Activated effector memory CD4-positive, alpha-beta T cell treated with anti-CD3 and anti-CD28 coated beads, Interleukin-2, amount 50 U/mL, for 16 hours (primary cell): ENCODE measurements around the gene DAB2IP.

ENCODE experiments used
- DNase-seq: peaks from one replicate; pipeline ENCODE4 v3.0.0-alpha.2; 2020

The DAB2IP gene

DNA sequence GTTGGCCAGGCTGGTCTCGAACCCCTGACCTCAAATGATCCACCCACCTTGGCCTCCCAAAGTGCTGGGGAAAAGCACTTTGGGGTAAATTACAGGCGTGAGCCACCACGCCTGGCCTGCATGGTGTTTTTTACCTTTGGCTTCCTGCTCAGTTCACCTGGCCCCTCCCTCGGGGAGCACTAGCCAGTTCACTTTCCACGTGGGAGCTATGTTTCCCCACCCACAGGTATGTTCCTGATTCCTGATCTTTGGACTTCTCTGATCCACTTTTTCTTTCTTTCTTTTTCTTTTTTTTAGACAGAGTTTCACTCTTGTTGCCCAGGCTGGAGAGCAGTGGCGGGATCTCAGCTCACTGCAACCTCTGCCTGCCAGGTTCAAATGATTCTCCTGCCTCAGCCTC, 15.8 kb downstream of the DAB2IP start:
- no peak for DNase-seq

DNA sequence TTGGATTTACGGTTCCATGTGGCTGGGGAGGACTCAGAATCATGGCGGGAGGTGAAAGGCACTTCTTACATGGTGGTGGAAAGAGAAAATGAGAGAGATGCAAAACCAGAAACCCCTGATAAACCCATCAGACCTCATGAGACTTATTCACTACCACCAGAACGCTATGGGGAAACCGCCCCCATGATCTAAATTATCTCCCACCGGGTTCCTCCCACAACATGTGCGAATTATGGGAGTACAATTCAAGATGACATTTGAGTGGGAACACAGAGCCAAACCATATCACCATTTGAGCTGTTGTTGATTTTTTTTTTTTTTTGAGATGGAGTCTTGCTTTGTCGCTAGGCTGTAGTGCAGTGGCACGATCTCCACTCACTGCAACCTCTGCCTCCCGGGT, 16.5 kb downstream of the DAB2IP start:
- DNase-seq = no peak

DNA sequence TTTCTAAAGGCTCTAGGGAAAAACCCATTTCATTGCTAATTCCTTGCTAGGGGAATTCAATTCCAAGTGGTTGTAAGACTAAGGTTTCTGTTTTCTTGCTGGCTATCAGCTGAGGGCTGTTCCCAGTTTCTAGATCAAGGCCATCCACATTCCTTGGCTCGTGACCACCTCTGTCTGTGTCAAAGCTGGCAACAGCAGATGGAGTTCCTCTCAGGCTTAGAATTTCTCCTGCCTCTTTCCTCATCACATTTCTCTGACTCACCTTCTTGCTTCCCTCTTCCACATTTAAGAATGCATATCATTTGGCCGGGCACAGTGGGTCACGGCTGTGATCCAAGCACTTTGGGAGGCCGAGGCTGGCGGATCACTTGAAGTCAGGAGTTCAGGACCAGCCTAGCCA, 19.0 kb downstream of the DAB2IP start:
- no peak for DNase-seq

DNA sequence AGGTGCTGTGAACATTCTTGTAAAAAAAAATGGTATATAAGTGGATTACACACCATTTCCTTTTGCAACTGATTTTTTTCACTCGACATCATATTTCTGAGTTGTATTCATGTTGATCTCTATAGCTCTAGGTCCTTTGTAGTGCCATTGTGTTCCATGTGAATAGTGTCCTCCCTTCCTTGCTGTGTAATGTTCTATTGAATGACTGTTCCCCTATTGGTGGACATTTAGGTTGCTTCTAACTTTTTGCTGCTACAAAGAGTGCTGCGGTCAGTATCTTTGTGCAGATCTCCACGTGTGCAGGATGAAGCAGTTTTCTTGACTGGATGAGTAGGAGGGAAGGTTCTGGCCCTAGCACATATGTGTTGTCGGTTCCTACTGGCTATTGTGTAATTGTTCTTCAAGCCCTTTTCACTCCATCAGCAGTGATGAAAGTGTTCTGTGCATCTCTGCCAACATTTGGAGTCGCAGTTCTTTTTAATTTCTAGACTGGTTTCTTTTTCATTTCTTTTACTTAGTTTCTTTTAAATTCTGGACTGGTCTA, 20.2 kb downstream of the DAB2IP start:
- DNase-seq = no peak

DNA sequence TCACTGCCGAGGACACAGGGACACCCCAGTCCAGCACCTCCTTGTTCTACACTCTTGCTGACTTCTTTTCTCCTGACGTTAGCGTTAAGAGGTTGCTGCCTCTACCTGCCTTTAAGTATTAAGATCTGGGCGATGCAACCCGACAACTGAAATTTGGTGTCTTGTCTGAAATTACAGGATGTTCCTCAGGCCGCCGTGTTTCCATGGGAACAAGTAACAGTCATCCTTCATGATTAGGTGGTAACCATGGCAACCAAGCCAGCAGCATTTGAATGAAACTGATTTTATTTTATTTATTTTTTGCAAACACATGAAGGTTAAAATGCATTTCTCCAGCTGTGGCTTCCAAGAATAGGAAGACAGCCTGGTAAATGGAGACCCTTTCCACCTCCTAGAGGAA, 20.8 kb downstream of the DAB2IP start:
- DNase-seq = no peak

DNA sequence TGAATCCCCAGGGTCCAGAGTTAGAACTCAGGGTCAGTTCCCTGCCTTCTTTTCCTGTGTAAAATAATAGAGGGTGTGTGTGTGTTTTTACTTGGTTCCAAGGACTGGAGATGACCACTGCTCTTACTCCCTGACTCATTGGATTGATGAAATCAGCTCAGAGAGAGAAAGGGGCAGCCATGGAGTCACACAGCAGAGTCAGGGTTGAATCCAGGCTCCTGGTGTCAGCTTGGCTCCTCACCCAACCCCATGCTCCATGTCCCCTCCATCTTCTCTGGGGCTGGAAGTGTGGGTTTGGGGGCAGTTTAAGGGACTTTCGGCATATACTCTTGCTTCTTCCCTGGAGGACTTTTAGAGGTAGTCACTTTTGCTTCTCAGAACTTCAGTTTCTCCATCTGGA, 21.6 kb downstream of the DAB2IP start:
- DNase-seq = no peak

DNA sequence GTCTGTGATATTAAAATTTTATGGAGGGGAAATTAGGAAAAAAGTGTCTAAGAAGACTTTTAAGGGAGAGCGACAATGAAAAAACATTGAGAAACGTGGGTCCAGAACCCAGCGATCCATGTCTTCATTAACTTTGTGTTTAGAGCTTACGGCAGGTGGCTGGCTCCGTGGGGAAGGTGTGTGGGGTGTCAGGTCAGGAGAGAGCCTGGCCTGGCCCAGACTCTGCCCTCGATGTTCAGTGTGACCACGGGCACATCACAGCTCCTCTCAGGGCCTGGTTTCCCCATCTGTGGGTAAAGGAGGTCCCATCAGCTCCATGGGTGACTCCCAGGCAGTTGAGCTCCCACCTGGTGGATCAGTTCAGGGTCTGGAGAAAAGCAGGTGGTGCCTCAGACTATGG, 22.1 kb downstream of the DAB2IP start:
- DNase-seq = no peak

DNA sequence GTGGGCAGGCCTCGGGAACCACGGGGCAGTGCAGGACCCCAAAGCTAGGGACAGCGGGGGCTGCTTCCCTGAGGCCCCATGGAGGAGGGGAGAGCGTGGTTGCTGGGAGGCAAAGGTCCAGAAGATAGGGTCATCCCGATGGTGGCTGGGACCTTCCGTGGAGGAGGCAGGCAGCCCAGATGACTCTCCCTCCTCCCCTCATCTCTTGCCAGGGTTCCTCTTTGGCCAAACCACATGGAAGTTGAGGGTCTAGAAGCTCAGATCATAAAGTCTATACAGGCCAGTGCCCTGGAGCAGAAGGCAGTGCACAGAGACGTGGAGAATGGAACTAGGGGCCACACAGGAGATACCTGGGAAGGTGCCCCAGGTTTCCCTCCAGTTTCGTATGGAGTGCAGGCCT, 22.6 kb downstream of the DAB2IP start:
- no peak for DNase-seq

DNA sequence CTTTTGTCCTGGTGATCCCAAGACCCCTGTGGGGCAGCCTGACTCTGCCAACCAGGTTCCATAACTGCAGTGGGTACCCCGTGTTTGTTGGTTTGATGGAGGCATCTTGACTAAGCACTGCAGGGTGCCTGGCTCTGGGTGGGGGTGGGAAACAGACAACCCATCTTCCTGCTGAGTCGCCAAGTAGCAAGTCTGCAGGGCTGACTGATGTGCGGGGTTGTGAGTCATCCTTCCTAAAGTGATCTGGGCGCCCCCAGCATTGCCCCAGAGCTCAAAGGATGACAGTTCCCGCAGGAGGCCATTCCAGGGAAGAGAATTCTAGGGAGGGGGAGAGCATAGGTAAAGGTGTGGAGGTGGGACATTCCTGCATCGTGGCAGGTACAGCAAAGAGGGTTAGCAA, 23.5 kb downstream of the DAB2IP start:
- DNase-seq = no peak

DNA sequence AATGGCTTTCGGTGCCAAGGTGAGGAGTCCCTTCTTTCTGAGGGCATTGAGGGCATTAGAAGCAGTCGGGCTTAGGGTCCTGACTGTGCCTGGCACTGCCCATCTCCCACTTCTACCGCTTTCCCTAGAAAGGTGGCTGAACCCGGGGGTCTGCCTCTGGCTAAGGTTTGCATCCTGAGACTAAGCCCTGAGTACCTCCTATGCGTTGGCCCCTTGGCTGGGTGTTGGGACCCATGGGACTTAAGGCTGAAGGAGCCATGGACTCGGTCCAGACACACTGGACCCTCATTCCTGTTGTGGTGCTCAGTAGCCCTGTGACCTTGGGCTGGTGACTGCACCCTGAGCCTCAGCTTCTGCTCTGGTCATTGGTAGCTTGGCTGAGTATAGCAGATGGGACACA, 23.9 kb downstream of the DAB2IP start:
- DNase-seq = no peak

DNA sequence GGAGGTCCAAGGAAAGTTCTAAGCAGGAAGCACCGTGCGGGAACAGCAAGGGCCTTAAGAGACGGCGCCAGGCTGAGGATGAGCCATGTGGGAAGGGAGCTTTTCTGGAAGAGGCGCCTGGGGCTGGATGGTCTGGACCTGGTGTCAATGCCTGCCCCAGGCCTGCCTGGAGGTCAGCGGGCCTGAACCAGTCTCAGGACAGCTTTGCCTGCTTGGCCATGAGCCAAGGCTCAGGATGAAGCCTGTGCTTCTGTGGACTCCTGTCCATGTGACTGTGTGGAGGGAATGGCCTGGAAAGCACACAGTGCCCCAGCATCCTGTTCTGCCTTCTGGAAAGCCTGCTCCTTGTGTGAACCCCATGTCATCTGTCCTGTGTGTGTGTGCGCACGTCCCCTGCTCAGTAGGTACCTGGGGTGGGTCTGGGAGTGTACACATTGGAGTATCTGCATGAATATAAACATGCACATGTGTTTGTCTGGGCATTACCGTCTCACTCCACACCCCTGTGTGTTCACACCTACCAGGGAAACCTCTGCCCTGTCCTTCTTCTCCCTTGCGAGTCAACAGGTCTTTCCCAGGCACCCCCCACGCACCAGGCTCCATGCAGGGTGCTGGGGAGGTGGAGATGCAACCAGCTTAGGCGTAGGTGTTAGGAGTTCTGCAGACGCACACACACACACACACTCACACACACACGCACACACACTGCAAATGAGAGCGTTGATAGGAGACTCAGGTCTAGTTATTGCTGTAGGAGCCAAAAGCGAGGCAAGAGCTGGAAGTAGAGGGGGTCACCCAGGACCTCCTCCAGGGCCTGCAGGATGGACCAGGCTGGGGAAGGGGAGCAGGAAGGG, 24.8 kb downstream of the DAB2IP start:
- DNase-seq = no peak

DNA sequence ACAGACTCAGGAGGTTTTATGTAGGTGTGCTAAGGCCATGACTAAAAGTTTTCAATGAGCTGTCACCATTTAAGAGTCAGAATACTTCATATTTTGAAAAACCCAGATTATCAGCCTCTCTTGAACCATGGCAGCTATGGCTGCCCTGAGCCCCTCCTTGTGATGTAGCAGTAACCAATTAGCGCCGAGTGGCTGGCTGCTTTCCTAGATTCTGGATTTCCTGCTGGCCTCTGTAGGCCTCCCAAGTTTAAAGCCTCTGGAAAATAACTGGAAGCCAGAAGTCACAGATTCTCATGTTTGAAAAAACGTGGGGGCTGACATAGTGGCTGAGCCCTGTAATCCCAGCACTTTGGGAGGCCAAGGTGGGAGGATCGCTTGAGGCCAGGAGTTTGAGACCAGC, 25.5 kb downstream of the DAB2IP start:
- no peak for DNase-seq

DNA sequence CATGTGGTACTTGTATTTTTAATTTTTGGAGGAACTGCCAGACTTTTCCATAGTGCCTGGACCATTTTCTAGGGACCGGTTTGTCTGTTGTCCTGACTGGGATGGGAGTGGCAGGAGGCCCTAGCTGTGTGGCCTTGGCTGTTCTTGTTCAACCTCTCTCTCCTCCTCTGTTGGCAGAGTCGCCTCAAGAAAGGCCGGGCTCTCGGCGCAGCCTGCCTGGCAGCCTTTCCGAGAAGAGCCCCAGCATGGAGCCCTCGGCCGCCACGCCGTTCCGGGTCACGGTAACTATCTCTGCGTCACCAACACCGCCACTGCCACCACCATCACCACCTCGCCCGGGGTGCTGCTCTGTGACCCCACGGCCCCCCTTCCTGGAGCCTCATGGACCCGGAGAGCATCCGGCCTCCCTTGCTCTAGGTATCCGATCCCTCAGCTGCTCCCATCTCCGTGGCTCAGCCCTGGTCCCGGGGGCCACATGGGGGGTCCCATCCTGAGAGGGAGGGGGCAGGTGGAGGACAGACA, 27.1 kb downstream of the DAB2IP start:
- no peak for DNase-seq

DNA sequence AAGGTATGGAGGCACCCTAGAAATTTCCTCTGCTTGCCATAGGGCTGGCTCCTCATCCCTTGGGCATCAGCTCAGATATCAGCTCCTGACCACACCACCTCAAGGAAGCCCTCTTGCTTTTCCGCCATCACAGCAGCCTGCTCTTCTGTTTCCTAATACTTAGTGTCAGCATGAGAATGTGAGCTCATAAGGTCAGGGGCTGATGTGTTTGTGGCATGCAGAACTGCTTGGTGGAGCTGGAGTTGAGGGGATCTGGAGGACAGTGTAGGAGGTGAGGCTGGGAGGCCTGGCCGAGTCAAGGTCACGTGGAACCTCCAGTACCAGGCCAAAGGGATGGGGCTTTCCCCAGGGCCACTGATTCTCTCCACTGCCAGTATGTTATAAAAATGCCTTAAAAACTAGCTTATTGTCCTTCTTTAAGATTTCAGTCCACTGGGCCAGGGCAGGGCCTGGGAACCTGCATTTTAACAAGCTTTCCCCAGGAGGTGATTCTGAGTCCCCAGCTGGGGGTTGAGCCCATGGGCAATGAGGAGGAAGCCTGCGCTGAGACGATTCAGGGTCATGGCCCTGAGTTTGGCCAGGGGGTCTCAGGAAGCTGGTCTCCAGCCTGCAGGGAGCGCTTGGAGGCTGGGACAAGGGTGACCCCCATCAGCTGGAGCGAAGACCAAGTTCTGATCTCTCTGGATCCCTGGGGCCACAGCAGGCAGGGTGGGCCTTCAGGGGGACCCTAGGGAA, 28.6 kb downstream of the DAB2IP start:
- no peak for DNase-seq

DNA sequence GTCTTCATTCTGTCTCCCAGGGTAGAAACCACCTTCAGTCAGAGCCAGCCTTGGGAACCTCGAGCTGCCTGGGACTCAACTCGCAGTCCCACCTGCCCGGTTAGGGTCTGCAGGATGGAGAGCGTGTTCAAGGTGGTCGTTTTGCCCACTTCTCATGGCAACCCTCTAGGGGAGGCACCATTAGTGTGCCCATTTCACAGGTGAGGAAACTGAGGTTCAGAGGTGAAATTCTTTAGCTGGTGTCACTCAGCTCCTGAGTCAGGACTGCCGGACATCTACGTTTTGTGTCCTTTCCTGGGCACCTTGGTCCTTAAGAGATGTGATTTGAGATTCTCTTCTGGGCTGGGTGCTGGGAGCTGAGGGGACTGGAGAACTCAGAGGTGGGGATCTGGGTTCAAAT, 30.0 kb downstream of the DAB2IP start:
- no peak for DNase-seq

DNA sequence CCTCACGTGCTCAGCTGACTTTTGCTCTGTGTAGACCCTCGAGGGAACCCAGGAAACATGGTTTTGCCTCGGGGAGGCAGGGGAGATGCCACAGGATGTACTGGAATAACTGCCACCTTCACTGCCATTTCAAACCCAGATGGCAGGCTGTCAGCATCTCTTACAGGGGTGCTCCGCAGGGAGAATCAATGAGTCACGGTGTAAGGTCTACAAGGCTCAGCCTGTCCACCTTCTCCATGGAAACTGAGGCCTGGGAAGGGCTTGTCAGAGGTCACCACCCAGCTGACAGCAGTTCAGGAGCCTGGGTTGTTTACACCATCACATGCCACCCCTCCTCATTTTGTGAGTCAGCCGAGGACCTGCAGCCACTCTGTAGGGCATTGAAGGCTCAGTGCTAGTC, 30.8 kb downstream of the DAB2IP start:
- DNase-seq = no peak

DNA sequence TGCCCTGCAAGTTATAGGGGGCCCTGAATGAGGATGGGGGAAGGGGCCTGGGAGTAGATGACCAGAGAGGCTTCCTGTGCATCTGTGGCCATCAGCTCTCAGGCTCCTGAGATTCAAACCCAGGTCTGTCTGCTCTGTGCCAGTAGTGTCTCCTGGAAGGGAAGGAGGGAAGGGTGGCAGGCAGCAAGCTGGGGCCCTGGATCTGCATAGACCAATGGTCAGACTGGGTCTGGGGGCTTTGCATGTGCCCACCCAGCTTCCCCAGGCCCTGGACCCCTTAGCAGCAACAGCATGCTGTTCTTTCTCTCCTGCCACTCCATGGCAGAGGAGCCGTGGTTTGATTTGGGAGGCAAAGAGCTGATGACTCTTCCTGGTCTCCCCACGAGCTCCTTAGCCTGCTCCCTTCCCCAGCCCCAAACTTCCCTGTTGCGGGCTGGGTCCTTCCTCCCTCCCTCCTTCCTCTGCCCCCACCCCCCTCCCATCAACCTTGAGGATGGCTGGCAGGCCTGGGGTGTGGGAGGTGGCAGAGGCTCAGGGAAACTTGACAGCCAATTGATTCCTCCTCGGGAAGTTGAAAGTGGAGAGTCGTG, 31.6 kb downstream of the DAB2IP start:
- DNase-seq = no peak

DNA sequence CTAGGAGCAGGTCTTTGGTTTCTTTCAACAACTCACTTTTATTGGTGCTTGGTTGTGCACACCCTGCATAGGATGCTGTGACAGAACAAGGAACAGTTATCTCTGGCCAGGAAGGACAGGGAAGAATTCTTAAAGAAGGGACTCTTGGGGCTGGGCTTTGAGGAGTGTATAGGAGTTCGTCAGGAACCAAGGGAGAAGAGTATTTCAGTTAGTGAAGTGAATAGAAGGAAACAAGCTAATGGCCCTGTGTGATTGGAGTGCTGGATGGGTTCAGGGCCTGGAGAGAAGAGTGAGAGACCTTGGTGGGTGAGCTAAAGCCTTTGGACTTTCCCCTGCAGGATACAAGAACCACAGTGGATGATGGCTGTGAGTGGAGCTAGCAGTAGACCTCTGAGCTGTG, 32.2 kb downstream of the DAB2IP start:
- no peak for DNase-seq

DNA sequence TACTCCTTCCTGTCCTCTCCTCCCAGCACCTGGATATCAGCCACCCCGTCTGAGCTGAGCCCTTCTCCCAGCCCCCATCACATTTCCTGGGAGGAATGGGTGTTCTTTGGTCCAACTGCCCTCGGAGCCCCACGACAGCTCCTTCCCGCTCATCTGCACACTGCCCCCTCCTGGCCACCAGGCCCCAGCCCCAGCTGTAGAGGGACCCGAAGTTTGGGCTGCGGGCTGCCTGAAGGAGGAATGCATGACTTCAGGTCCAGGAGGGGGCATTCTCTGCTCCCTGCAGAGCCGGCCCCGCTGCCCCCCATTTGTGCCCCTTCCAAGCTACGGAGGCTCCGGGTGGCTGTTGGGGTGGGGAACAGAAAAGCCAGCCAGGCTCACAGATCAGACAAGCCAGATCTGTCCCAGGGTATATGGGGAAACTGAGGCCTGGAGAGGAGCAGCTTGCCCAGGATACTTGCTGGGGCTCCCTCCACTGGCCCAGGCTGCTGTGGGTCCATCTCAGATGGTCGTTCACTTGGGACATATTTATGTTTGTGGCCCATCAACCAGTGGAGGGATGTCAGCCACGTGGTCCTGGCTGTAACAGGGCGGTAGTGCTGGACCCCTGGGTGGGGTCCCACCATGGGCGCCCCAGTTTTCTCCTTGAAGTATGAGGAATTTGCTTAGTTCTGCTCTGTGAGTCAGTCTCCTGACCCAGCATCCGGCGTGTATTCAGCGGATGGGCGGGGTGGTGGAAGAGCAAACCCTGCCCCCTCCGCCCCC, 33.1 kb downstream of the DAB2IP start:
- no peak for DNase-seq

DNA sequence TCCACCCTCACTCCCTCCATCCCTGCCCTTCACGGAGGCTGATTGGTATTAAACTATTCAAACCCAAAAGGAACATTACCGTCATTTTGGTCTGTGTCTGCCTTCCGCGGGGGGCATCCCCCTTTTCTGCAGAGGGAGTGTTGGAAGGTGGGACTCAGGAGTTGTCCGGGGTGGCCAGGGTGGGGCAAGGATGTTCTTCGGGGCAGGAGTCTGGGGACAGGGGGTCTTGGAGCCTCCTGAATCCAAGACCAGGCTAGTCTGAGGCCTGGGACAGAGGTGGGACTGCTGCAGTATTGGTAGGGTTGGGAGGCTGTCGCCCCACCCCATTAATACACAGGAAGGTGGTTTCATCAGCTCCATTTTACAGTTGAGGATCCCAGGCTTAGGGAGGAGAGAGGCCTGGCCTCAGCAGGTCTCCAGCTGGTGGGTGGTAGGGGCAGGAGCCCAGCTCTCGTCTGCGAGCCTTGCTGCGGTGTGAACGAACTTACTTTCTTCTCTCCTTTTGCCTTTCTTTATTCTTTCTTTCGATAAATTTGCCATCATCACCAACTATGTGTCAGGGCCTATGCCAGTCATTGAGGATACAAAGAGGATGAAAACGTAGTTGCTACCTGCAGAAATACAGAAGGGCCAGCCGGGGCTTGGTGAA, 33.8 kb downstream of the DAB2IP start:
- DNase-seq = no peak

DNA sequence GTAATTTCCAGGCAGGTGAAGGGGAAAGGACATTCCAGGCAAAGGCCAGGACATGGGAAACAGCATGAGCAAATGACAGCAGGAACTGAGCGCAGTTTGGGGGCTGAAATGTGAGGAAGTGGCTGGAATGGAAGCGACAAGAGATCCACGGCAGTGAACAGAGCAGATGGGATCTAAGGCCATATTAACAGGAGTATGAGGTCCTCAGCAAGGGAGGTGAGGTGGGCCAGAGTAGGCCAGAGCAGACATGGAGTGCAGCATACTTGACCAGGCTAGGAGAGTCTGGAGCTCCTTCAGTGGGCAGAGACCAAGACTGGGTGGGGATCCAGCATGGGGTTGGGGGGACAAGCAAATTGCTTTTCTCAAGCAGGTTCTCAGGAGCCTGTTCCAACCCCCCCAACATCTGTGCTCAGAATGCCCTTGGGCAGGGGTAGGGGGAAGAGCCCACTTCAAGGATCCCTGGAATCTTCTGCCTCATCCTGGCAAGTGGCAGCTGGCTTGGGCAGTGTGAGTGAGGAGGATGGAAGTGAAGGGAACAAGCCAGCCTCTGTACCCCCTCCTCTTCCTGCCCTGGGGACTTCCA, 34.5 kb downstream of the DAB2IP start:
- no peak for DNase-seq
